ENCODE results near the gene ETV4. TPM values are rescaled to one million over a fixed set of nuclear protein-coding genes. Genes with fewer than 3 reads are reported as not detected.

The ETV4 gene
- total RNA-seq, 2 experiments from 2014 or later, result 5.0 to 5.4 TPM

DNA sequence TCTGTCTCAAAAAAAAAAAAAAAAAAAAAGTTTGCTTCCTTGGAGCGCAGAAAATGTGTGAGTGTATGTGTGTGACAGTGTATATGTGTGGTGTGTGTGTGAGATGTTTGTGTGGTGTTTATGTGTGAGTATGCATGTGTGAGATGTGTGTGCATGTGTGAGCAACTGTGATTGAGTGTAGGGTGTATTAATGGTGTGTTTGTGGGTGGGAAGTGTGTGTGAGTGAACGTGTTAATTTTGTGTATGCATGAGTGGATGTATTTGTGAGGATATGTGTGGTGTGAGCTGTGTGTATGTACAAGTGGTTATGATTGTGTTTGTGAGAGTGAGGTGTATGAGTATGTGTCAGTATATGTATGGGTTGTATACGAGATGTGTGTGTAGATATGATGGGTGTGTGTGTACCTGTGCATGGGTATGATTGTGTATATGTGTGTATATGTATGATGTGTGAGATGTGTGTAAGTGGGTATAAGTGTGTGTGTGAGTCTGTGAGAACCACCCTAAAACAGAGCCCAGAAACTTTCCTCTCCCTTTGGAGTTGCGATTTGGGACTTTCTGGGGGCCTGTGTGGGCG, 22.5 kb upstream of the ETV4 start:
- intact Hi-C loops (cut with micrococcal nuclease), result no loop called here
- H3K4me1 Mint-ChIP-seq (ENCODE audit: low read depth), result no peaks in the 10 kb centered on the region
- POLR2A ChIA-PET, result no interaction called here

DNA sequence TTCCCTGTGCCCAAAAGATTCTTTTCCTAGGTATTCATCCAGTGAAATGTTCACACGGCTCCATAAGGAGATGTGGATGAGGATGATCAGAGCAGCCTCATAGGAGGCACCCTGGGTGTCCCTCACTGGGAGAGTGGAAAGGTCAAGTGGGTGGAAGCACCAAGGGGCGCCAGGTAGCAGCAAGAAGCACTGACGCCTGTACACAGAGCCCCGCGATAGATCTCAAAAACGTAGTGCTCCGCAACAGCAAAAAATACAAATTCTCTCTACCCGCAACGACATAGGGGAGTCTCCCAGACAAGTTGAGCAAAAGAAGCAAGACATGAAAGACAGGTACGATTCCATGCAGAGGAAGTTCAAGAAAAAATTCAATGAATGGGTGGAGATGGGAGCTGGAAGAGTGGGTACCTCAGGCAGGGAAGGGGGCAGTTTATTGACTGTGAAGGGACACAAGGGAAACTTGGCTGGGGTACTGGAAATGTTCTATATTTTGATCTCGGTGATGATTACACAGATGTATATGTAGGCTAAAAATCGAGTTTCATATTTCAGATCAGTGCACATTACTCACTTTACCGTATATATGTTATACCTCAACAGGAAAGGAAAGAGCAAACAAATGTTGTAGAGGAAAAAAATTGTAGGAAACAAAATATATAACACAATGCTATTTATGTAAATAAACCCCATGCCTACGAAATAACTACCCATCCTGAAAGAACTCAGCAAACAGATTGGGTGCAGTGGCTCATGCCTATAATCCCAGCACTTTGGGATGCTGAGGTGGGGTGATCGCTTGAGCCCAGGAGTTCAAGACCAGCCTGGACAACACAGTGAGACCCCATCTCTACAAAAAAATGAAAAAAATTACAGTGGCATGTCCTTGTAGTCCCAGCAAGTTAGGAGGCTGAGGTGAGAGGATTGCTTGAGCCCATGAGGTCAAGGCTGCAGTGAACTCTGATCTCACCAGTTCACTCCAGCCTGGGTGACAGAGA, 17.8 kb upstream of the ETV4 start:
- Mint-ChIP-seq H3K27ac (no peak overlapping the region), H3K4me1 (ENCODE audit: low read depth) (peaks cover 4% of the 10 kb centered on the region), H3K27me3 (peaks cover 27% of the 10 kb centered on the region), H3K4me3 (no peak overlapping the region), H3K9me3 (no peaks in the 10 kb centered on the region), H3K36me3 (ENCODE audit: low read depth) (no peaks in the 10 kb centered on the region)
- intact Hi-C loops (cut with micrococcal nuclease), result no loop called here
- no peak for ATAC-seq
- POLR2A ChIA-PET, result no interaction called here
- CTCF ChIA-PET, result interaction anchor here (1.1 to 1.5 kb wide), 3 partner anchors 13 to 203 kb away, joined by 3 to 5 read pairs (median 3); no protein-coding TSS in a partner anchor
- TF ChIP-seq, protein P1, sequence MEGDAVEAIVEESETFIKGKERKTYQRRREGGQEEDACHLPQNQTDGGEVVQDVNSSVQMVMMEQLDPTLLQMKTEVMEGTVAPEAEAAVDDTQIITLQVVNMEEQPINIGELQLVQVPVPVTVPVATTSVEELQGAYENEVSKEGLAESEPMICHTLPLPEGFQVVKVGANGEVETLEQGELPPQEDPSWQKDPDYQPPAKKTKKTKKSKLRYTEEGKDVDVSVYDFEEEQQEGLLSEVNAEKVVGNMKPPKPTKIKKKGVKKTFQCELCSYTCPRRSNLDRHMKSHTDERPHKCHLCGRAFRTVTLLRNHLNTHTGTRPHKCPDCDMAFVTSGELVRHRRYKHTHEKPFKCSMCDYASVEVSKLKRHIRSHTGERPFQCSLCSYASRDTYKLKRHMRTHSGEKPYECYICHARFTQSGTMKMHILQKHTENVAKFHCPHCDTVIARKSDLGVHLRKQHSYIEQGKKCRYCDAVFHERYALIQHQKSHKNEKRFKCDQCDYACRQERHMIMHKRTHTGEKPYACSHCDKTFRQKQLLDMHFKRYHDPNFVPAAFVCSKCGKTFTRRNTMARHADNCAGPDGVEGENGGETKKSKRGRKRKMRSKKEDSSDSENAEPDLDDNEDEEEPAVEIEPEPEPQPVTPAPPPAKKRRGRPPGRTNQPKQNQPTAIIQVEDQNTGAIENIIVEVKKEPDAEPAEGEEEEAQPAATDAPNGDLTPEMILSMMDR (IDR thresholded peaks at IDR 0.05), result no peak
- DNase-seq, result no peak

More for the DNA sequence above, 22.5 kb upstream of the ETV4 start:
- CTCF ChIA-PET, result interaction anchor here (1.2 kb wide), 1 partner anchor 13 kb away, joined by 4 read pairs; no protein-coding TSS in a partner anchor
- Mint-ChIP-seq H3K4me3 (no peak overlapping the region), H3K9me3 (no peaks in the 10 kb centered on the region), H3K27ac (no peak overlapping the region), H3K36me3 (ENCODE audit: low read depth) (no peaks in the 10 kb centered on the region), H3K27me3 (peaks cover 8% of the 10 kb centered on the region)
- no peak for DNase-seq
- TF ChIP-seq, protein P1 (IDR thresholded peaks at IDR 0.05), result no peak
- ATAC-seq, result no peak

DNA sequence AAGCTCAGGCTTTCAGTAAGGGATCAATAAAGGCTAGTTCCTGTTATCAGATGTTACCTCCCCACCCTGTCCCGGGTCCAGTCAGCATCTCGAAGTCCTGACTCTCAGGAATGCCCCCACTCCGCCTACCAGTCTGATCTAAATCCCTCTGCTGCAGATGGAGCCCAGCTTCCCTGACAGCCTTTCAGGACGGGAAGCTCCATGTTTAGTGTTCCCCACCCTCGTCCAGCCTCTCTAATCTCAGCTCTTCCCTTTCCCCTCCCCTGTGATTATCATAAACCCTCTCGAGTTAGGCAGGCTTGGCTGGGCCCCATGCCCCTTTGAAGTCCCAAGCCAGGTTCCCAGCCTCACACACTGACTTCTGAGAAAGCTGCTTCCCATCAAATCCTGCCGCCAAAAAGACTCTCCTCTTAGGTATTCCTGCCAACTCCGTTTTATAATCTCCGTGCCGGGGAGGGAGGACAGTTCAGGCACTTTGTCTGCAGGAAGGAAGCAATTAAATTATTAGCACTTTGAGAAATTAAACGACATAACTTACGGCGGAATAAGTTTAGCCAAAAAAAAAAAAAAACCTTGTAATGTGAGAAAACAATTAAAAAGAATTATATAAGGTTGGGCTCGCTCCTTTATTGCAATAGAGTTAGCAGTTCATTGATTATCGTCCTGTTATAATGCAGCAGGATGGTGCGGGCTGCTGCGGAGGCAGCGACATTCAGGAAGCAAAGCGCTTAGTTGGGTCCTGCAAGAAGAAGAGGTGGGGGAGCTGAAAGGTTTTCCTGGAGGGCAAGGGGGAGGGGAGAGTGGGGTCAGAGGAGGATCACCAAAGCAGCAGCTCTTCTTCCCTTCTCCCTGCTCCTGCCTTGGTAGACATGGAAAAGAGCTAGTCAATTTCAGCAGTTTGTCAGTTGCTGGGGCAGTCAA, 16.8 kb upstream of the ETV4 start:
- Mint-ChIP-seq H3K27ac (no peak overlapping the region), H3K9me3 (no peaks in the 10 kb centered on the region), H3K4me3 (no peak overlapping the region), H3K27me3 (peaks cover 27% of the 10 kb centered on the region), H3K36me3 (ENCODE audit: low read depth) (no peaks in the 10 kb centered on the region), H3K4me1 (ENCODE audit: low read depth) (peaks cover 4% of the 10 kb centered on the region)
- ATAC-seq, result no peak
- TF ChIP-seq, protein P1 (IDR thresholded peaks at IDR 0.05), result no peak
- DNase-seq, result no peak
- ChIA-PET POLR2A (no interaction called here), CTCF (interaction anchor here (1.1 kb wide), 2 partner anchors 14 to 204 kb away, joined by 3 read pairs; no protein-coding TSS in a partner anchor)
- intact Hi-C loops (cut with micrococcal nuclease), result no loop called here

DNA sequence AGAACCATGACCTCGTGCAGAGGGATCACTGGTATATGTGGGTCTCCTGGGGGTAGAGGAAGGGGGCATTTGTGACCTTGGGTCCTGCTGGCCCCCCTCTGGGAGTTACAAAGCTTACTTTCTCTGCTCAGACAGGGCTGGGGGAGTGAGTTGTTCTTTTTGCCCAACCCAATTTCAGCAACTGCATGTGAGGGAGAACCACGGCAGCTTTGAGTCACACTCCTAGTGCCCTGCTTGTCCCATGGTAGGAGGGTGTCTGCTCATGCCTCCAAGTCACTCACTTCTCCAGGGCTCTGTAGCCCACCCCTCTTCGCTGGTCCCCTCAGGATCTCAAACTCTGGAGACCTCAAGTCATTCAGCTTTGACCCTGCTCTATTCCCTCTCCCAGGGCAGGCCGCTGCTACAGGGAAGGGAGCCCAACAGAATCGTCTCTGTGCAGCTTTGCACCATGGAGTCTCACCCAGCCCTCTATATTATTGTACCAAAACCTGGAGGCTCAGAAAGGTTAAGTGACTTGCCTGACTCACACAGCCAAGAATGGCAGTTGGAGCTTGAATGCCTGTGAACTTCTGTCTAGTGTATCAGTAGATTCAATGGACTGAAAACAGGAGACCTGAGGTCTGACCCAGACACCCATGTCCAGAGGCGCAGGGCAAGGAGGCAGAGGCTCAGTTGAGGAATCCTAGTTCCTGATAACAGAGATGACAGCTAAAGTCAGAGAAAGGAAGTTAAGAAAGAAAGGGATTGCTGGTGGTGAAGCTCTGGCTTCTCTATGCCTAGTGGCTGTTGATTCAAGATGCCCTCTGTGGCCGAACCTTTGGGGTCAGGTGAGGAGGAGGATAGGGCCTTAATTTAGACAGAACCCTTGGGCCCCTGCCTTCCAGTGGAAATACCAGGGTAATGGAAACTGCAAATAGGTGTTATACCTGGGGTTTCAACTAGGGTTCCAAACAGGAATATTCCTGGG, 14.6 kb upstream of the ETV4 start:
- no peak overlapping the region for H3K4me3 Mint-ChIP-seq
- DNase-seq (peak; percentile 41), ATAC-seq (peak; percentile 50)
- TF ChIP-seq, protein P1 (IDR thresholded peaks at IDR 0.05), result no peak
- peaks cover 10% of the 10 kb centered on the region for H3K4me1 Mint-ChIP-seq (ENCODE audit: low read depth)
- no peak overlapping the region for H3K27ac Mint-ChIP-seq
- intact Hi-C loops (cut with micrococcal nuclease), result no loop called here
- ChIA-PET POLR2A (no interaction called here), CTCF (interaction anchor here (1.2 kb wide), 2 partner anchors 16 to 167 kb away, joined by 3 to 4 read pairs; no protein-coding TSS in a partner anchor)
- no peaks in the 10 kb centered on the region for H3K36me3 Mint-ChIP-seq (ENCODE audit: low read depth)
- no peaks in the 10 kb centered on the region for H3K9me3 Mint-ChIP-seq
- peaks cover 30% of the 10 kb centered on the region for H3K27me3 Mint-ChIP-seq
